HG02623 (cell line): ENCODE measurements around the gene DOCK3.
"Not testable (repeated sequence)": the region's sequence is repeated elsewhere in the genome, so short reads cannot be mapped to it uniquely, and the experiment has no call there.

Experiments
- ATAC-seq: cut with Tn5 transposase; IDR thresholded peaks from one replicate; pipeline ENCODE4 v1.9.1; 2021; ENCODE audit warnings: moderate library complexity; ENCODE audit not compliant: unreplicated experiment

Gene DOCK3

GRCh38 chr3:51382076-51382745 is 707.5 kb downstream of the DOCK3 start:
- ATAC-seq: no peak

GRCh38 chr3:51382947-51383578 is 708.3 kb downstream of the DOCK3 start:
- ATAC-seq: no peak

- ATAC-seq: no peak
Measured at GRCh38 chr3:51384055-51384725, 709.5 kb downstream of the DOCK3 start.

GRCh38 chr3:51384726-51385473 is 710.2 kb downstream of the DOCK3 start, which contains the start of gene MANF:
Gene MANF, plus strand, starts transcription at chr3:51385291. Its CDS starts 52 bp downstream, at chr3:51385343.
- ATAC-seq: peak; percentile 97

- ATAC-seq: no peak
Measured at GRCh38 chr3:51385621-51386091, 710.9 kb downstream of the DOCK3 start.

- ATAC-seq: no peak
Measured at GRCh38 chr3:51386159-51386851, 711.6 kb downstream of the DOCK3 start.

GRCh38 chr3:51386852-51387229 is 712.1 kb downstream of the DOCK3 start:
- no peak for ATAC-seq

- ATAC-seq: not testable (repeated sequence)
Measured at GRCh38 chr3:51387281-51387680, 712.6 kb downstream of the DOCK3 start.

GRCh38 chr3:51388286-51389029 is 713.7 kb downstream of the DOCK3 start:
- ATAC-seq: no peak

GRCh38 chr3:51389423-51390183 is 714.9 kb downstream of the DOCK3 start:
- ATAC-seq: no peak

- no peak for ATAC-seq
Measured at GRCh38 chr3:51390246-51391074, 715.7 kb downstream of the DOCK3 start.

GRCh38 chr3:51391075-51391565 is 716.4 kb downstream of the DOCK3 start, which contains the start of gene RBM15B:
Gene RBM15B, plus strand, starts transcription at chr3:51391285. Its CDS starts 115 bp downstream, at chr3:51391400.
- ATAC-seq: peak; percentile 90

GRCh38 chr3:51391566-51392354 is 717.0 kb downstream of the DOCK3 start:
- no peak for ATAC-seq

- ATAC-seq: no peak
Measured at GRCh38 chr3:51392355-51393133, 717.8 kb downstream of the DOCK3 start.

GRCh38 chr3:51393134-51393495 is 718.4 kb downstream of the DOCK3 start:
- ATAC-seq: no peak

- no peak for ATAC-seq
Measured at GRCh38 chr3:51393564-51393963, 718.8 kb downstream of the DOCK3 start.

GRCh38 chr3:51394541-51394940 is 719.8 kb downstream of the DOCK3 start:
- ATAC-seq: no peak
